Left kidney (tissue), 2 donors: ENCODE results near the gene JAKMIP1. TPM values are rescaled to one million over a fixed set of nuclear protein-coding genes. Genes with fewer than 3 reads are reported as not detected.

Source experiments
- DNase-seq: peaks from one replicate; pipeline ENCODE4 v3.0.0-alpha.2; 2013
- polyA plus RNA-seq: library from polyadenylated mRNA; unstranded; fragments of 120-200 nt; gene quantifications from one replicate; pipeline ENCODE4 v1.2.1, GENCODE V29; 2013; ENCODE audit not compliant: insufficient read length

Gene JAKMIP1
- polyA plus RNA-seq, 1 donor: 0.08 TPM

- DNase-seq: no peak
Observed at GRCh38 chr4:6119507-6120020, 80.8 kb downstream of the JAKMIP1 start.

GRCh38 chr4:6118201-6118600 lies 82.1 kb downstream of the JAKMIP1 start:
- DNase-seq: no peak

- DNase-seq: no peak
Observed at GRCh38 chr4:6116696-6117285, 83.6 kb downstream of the JAKMIP1 start.

- no peak for DNase-seq
Observed at GRCh38 chr4:6115746-6116586, 84.4 kb downstream of the JAKMIP1 start.

- DNase-seq: no peak
Observed at GRCh38 chr4:6115342-6115741, 85.0 kb downstream of the JAKMIP1 start.

GRCh38 chr4:6114601-6115000 lies 85.7 kb downstream of the JAKMIP1 start:
- no peak for DNase-seq

- DNase-seq: no peak
Observed at GRCh38 chr4:6114181-6114580, 86.2 kb downstream of the JAKMIP1 start.

GRCh38 chr4:6113641-6114040 lies 86.7 kb downstream of the JAKMIP1 start:
- DNase-seq: no peak

- DNase-seq: no peak
Observed at GRCh38 chr4:6112606-6113290, 87.6 kb downstream of the JAKMIP1 start.

- no peak for DNase-seq
Observed at GRCh38 chr4:6111354-6111960, 88.9 kb downstream of the JAKMIP1 start.

- no peak for DNase-seq
Observed at GRCh38 chr4:6110681-6111353, 89.5 kb downstream of the JAKMIP1 start.

- no peak for DNase-seq
Observed at GRCh38 chr4:6109842-6110560, 90.3 kb downstream of the JAKMIP1 start.

GRCh38 chr4:6107886-6108285 lies 92.5 kb downstream of the JAKMIP1 start:
- no peak for DNase-seq

- no peak for DNase-seq
Observed at GRCh38 chr4:6107114-6107791, 93.1 kb downstream of the JAKMIP1 start.

- no peak for DNase-seq
Observed at GRCh38 chr4:6106156-6106555, 94.2 kb downstream of the JAKMIP1 start.

GRCh38 chr4:6105311-6105911 lies 94.9 kb downstream of the JAKMIP1 start:
- DNase-seq: no peak

- no peak for DNase-seq
Observed at GRCh38 chr4:6104541-6105130, 95.7 kb downstream of the JAKMIP1 start.

- no peak for DNase-seq
Observed at GRCh38 chr4:6097581-6097980, 102.8 kb downstream of the JAKMIP1 start.

GRCh38 chr4:6095897-6096296 lies 104.5 kb downstream of the JAKMIP1 start:
- DNase-seq: no peak
